ENCODE data around the gene FBN1.

Gene FBN1

DNA sequence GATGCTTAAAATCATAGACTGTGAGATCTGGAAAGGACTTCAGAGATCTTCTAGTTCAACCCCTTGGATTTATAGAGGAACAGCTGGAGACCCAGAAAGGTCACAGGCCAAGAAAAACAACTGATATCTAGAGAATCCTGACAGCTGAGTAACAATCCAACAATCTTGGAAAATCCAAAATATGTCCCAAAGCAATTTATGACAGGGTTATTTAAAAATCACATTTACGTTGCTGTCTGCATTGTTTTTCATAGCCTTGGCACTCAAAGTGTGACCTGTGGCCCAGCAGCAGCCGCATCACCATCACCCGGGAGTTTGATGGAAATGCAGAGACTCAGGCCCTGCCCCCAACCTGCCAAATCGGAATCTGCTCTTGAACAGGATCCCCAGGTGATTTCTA is 78.8 kb downstream of the FBN1 start:
- H3K4me1 ChIP-seq (ENCODE audit: insufficient read depth, insufficient read length), result no peaks in the 10 kb centered on the region
- no peaks in the 10 kb centered on the region for H3K27me3 ChIP-seq (ENCODE audit: insufficient read depth, insufficient read length)
- no peaks in the 10 kb centered on the region for H3K9me3 ChIP-seq (ENCODE audit: insufficient read depth, low read length)
- TF ChIP-seq YY1 (IDR thresholded peaks at IDR 0.05; ENCODE audit: insufficient read depth, insufficient read length) (no peak), SUZ12 (IDR thresholded peaks at IDR 0.05; ENCODE audit: extremely low read depth, insufficient read depth, insufficient read length) (no peak), ZNF274 (IDR thresholded peaks at IDR 0.05; ENCODE audit: low read depth, low read length) (no peak)
- no peaks in the 10 kb centered on the region for H3K36me3 ChIP-seq (ENCODE audit: insufficient read depth, insufficient read length, low read length)
- no peak for DNase-seq (ENCODE audit: low read depth, low spot score)
- H3K9ac ChIP-seq (ENCODE audit: insufficient read length, low read depth), result no peak overlapping the region
- H3K4me3 ChIP-seq (ENCODE audit: insufficient read length, low read depth), result no peak overlapping the region

DNA sequence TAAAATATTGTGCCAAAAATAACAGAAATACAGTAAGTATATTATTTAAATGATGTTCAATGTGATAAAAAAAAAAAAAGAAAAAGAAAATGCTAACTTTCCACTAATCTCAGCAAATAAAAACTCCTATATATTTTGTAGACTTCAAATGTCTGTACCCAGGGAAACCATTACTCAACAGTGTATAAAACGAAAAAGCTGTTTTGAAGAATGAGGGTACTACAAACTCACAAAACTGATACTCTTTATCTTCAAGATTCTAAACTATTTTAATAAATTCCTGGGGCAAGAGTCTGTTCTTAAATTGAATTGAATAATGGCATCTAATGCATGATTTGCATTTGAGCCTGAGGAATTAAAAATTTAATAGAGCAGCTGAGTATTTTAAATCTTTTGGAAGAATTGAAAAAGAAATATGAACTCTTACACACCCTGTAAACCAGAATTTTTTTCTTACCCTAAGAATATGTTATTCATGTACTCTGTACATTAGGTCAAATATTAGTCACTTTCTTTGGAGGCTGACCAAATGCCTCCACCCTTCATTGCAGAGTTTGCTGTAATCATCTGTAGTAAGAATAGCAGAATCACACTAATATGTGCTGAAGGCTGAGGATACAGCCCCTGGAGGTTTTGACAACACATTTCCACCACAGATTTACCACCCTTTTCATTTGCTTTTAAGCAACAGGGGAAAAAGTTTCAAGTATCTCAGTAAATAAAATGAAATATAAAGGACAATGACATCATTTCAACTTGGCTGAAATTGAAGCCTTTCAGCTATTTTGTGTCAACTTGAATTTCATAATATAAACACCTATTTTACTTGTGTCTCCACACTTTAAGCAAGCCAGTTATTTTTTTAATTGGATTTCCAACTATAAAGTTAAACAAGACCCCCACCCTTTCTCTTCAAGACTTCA is 79.7 kb downstream of the FBN1 start:
- TF ChIP-seq SUZ12 (IDR thresholded peaks at IDR 0.05; ENCODE audit: extremely low read depth, insufficient read depth, insufficient read length), result no peak
- TF ChIP-seq YY1 (IDR thresholded peaks at IDR 0.05; ENCODE audit: insufficient read depth, insufficient read length), result no peak
- TF ChIP-seq ZNF274 (IDR thresholded peaks at IDR 0.05; ENCODE audit: low read depth, low read length), result no peak
- no peak overlapping the region for H3K4me3 ChIP-seq (ENCODE audit: insufficient read length, low read depth)
- DNase-seq (ENCODE audit: low read depth, low spot score), result no peak
- H3K9me3 ChIP-seq (ENCODE audit: insufficient read depth, low read length), result no peaks in the 10 kb centered on the region
- no peaks in the 10 kb centered on the region for H3K27me3 ChIP-seq (ENCODE audit: insufficient read depth, insufficient read length)
- H3K9ac ChIP-seq (ENCODE audit: insufficient read length, low read depth), result no peak overlapping the region
- H3K4me1 ChIP-seq (ENCODE audit: insufficient read depth, insufficient read length), result no peaks in the 10 kb centered on the region
- H3K36me3 ChIP-seq (ENCODE audit: insufficient read depth, insufficient read length, low read length), result no peaks in the 10 kb centered on the region

DNA sequence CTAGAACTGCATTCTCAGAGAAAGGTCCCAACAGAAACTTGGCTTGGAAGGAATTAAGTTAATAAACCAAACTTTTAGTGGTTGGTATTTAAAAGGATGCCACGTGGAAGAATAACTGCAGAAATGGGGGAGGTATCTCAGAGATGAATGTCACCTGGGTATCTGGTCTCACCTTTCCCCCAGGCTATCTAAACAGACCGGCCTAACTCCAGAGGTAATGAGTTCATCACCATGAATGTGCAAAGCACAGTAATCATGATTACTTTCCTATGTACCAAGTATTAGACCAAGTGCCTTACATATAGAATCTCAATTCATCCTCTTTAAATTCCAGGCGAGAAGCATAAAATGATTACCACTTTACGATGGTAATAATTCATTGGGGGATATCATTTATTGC is 80.8 kb downstream of the FBN1 start:
- Histone ChIP-seq H3K36me3 (ENCODE audit: insufficient read depth, insufficient read length, low read length) (no peaks in the 10 kb centered on the region), H3K27me3 (ENCODE audit: insufficient read depth, insufficient read length) (no peaks in the 10 kb centered on the region), H3K4me1 (ENCODE audit: insufficient read depth, insufficient read length) (no peaks in the 10 kb centered on the region), H3K4me3 (ENCODE audit: insufficient read length, low read depth) (no peak overlapping the region), H3K9ac (ENCODE audit: insufficient read length, low read depth) (no peak overlapping the region), H3K9me3 (ENCODE audit: insufficient read depth, low read length) (no peaks in the 10 kb centered on the region)
- no peak for TF ChIP-seq ZNF274 (IDR thresholded peaks at IDR 0.05; ENCODE audit: low read depth, low read length)
- DNase-seq (ENCODE audit: low read depth, low spot score), result no peak

DNA sequence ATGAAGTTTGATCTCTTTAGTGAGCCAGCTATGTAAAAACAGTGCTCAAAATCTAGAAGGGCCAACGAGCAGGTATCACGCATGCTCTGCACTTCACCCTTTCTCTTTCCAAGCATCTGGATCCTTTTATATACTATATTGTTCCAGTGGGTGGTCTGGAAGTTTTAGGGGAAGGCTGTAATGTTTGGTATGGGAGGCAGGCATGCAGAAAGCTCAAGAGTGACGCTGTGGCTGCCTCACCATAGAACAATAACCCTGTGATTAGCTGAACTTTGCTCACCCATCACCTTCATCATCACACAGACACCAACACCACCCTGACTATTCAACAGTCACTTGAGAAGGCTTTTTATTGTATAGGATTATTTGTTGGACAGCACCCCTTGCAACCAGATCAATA is 81.6 kb downstream of the FBN1 start:
- no peak for DNase-seq (ENCODE audit: low read depth, low spot score)
- no peaks in the 10 kb centered on the region for H3K27me3 ChIP-seq (ENCODE audit: insufficient read depth, insufficient read length)
- H3K9ac ChIP-seq (ENCODE audit: insufficient read length, low read depth), result no peak overlapping the region
- H3K4me3 ChIP-seq (ENCODE audit: insufficient read length, low read depth), result no peak overlapping the region
- no peaks in the 10 kb centered on the region for H3K9me3 ChIP-seq (ENCODE audit: insufficient read depth, low read length)
- H3K4me1 ChIP-seq (ENCODE audit: insufficient read depth, insufficient read length), result no peaks in the 10 kb centered on the region
- no peaks in the 10 kb centered on the region for H3K36me3 ChIP-seq (ENCODE audit: insufficient read depth, insufficient read length, low read length)
- TF ChIP-seq ZNF274 (IDR thresholded peaks at IDR 0.05; ENCODE audit: low read depth, low read length), result no peak
- no peak for TF ChIP-seq YY1 (IDR thresholded peaks at IDR 0.05; ENCODE audit: insufficient read depth, insufficient read length)
- no peak for TF ChIP-seq SUZ12 (IDR thresholded peaks at IDR 0.05; ENCODE audit: extremely low read depth, insufficient read depth, insufficient read length)

DNA sequence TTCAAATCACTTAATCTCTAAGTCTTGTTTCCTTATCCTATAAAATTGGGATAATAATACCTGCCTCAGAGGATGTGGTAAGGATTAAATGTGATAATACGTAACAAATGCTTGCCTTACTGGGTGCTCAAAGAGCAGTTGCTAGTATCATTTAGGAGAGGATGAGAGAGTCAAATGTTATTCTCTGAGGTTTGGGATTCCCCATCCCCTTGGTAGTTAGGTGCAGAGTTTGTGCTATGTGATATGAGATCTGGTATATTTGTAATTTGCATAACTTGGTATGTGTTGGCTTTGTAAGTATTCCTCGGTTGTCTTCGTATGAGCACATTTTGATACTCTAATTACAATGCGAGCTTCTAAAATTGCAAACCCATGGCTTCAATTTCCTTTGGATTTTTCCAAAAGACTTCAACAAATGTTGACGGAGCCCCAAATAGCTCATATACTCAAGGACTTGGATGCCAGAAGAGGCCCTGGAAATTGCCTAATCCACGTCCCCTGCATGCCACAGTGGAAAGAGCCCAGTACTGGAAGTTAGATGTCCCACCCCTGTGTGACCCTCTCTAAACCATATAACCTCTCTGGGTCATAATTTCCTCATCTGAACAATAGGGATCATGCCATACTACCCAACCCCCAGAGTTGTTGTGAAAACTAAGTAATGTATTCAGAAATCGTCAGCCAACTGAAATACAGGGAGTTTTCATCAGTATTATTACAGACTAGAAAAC is 85.0 kb downstream of the FBN1 start:
- Histone ChIP-seq H3K27me3 (ENCODE audit: insufficient read depth, insufficient read length) (no peaks in the 10 kb centered on the region), H3K9me3 (ENCODE audit: insufficient read depth, low read length) (no peaks in the 10 kb centered on the region), H3K9ac (ENCODE audit: insufficient read length, low read depth) (no peak overlapping the region), H3K4me3 (ENCODE audit: insufficient read length, low read depth) (no peak overlapping the region), H3K4me1 (ENCODE audit: insufficient read depth, insufficient read length) (no peaks in the 10 kb centered on the region), H3K36me3 (ENCODE audit: insufficient read depth, insufficient read length, low read length) (no peaks in the 10 kb centered on the region)
- no peak for DNase-seq (ENCODE audit: low read depth, low spot score)
- no peak for TF ChIP-seq SUZ12 (IDR thresholded peaks at IDR 0.05; ENCODE audit: extremely low read depth, insufficient read depth, insufficient read length)
- TF ChIP-seq YY1 (IDR thresholded peaks at IDR 0.05; ENCODE audit: insufficient read depth, insufficient read length), result no peak
- TF ChIP-seq ZNF274 (IDR thresholded peaks at IDR 0.05; ENCODE audit: low read depth, low read length), result no peak

DNA sequence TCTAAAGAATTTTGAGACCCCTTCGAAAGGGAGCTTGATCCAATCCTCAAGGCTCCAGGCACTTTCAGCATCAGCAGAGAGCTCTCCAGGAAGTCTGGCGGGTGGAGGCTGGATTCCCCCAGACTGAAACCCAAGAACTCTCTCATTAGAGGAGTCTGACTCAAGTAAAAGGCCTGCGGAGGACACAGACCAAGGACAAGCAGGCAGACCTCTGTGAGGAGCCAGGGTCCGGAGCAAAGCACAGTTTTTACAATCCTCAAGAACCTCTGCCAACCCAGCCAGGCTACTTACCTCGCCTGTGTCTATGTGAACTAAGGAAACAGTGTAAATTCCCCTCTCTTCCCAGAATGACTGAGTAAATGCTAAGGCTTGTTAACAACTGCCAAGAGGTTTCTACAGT is 86.2 kb downstream of the FBN1 start:
- Histone ChIP-seq H3K9ac (ENCODE audit: insufficient read length, low read depth) (peak overlapping the region; percentile 32), H3K36me3 (ENCODE audit: insufficient read depth, insufficient read length, low read length) (no peaks in the 10 kb centered on the region), H3K4me3 (ENCODE audit: insufficient read length, low read depth) (no peak overlapping the region), H3K9me3 (ENCODE audit: insufficient read depth, low read length) (no peaks in the 10 kb centered on the region), H3K4me1 (ENCODE audit: insufficient read depth, insufficient read length) (no peaks in the 10 kb centered on the region), H3K27me3 (ENCODE audit: insufficient read depth, insufficient read length) (no peaks in the 10 kb centered on the region)
- DNase-seq (ENCODE audit: low read depth, low spot score), result no peak
- TF ChIP-seq SUZ12 (IDR thresholded peaks at IDR 0.05; ENCODE audit: extremely low read depth, insufficient read depth, insufficient read length) (no peak), YY1 (IDR thresholded peaks at IDR 0.05; ENCODE audit: insufficient read depth, insufficient read length) (no peak), ZNF274 (IDR thresholded peaks at IDR 0.05; ENCODE audit: low read depth, low read length) (no peak)

DNA sequence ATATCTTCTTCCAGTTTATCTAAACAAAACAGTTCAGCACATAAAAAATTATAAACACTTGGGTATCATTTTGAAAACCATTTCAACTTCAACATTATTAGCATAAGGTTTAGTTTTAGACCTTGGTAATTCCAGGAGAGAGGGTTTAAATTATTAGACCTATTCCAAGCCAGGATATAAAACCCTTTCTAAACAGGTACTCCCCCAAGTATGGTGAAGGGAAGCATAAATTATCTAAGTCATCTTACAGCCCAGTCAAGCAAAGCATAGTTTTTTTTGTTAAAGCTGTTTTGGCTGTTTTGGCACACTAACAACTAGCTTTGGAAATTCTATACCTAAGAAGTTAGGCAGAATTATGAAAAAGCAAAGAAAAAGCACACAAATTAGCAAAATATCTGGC is 87.3 kb downstream of the FBN1 start:
- TF ChIP-seq SUZ12 (IDR thresholded peaks at IDR 0.05; ENCODE audit: extremely low read depth, insufficient read depth, insufficient read length), result no peak
- no peak for TF ChIP-seq YY1 (IDR thresholded peaks at IDR 0.05; ENCODE audit: insufficient read depth, insufficient read length)
- no peak for TF ChIP-seq ZNF274 (IDR thresholded peaks at IDR 0.05; ENCODE audit: low read depth, low read length)
- no peak for DNase-seq (ENCODE audit: low read depth, low spot score)
- no peaks in the 10 kb centered on the region for H3K9me3 ChIP-seq (ENCODE audit: insufficient read depth, low read length)

More for the DNA sequence above, 87.3 kb downstream of the FBN1 start:
- H3K9ac ChIP-seq (ENCODE audit: insufficient read length, low read depth), result no peak overlapping the region
- H3K27me3 ChIP-seq (ENCODE audit: insufficient read depth, insufficient read length), result no peaks in the 10 kb centered on the region
- no peaks in the 10 kb centered on the region for H3K36me3 ChIP-seq (ENCODE audit: insufficient read depth, insufficient read length, low read length)
- H3K4me3 ChIP-seq (ENCODE audit: insufficient read length, low read depth), result no peak overlapping the region
- H3K4me1 ChIP-seq (ENCODE audit: insufficient read depth, insufficient read length), result no peaks in the 10 kb centered on the region
